GM12891 (cell line): ENCODE measurements around the gene VKORC1L1.

Experiments used
- POLR2A ChIP-seq: IDR thresholded peaks from 2 replicates; pipeline ENCODE4 v1.6.1; 2011; ENCODE audit warnings: low read depth, low read length, control low read depth
- POLR2AphosphoS5 ChIP-seq: IDR thresholded peaks from 2 replicates; pipeline ENCODE4 v1.6.1; 2011; ENCODE audit warnings: low read depth, low read length, control low read depth
- POU2F2 ChIP-seq: IDR thresholded peaks from 2 replicates; pipeline ENCODE4 v1.6.1; 2011; ENCODE audit warnings: low read depth, mild to moderate bottlenecking, control low read depth, low read length, moderate library complexity
- SPI1 ChIP-seq: IDR thresholded peaks from 2 replicates; pipeline ENCODE4 v1.6.1; 2011; ENCODE audit warnings: low read depth, low read length, control low read depth
- TAF1 ChIP-seq: IDR thresholded peaks from 2 replicates; pipeline ENCODE4 v1.6.1; 2011; ENCODE audit warnings: low read depth, low read length, control low read depth

- TF ChIP-seq POLR2AphosphoS5 (no peak), POLR2A (no peak), TAF1 (no peak), SPI1 (no peak), POU2F2 (no peak)
These were observed 95.6 kb downstream of the VKORC1L1 start for GRCh38 chr7:65968256-65969185.
